ENCODE data around the gene SCAND1. TPM values are rescaled to one million over a fixed set of nuclear protein-coding genes. Genes with fewer than 3 reads are reported as not detected.

Gene SCAND1
- total RNA-seq, 1 experiment from 2014 or later, result 59.6 TPM

DNA sequence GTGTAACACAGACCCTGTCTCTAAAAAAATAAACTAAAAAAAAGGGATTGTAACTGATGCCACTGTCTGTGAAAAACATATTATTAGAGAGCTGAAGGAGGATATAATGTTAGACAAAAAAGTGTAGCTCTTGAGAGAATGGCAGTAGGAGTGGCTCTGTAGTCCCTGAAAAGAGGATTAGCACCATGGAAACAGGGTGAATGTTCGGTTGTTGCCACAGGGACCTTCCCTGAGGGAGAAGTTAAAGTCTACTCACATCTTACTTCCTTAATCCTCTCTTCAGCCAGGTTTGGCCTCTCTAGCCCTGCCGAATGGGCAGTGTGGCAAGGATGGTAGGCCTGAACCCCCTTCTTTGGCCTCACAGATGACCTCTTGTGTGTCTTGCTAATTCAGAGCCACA lies 12.1 kb downstream of the SCAND1 start:
- no peak overlapping the region for H3K4me3 ChIP-seq (ENCODE audit: low read depth in 2 of 2, low read length in 2 of 2)
- ChIA-PET POLR2A (no interaction called here), CTCF (interaction anchor here (0.6 to 1.2 kb wide), 2 partner anchors 25 to 50 kb away, joined by 3 to 4 read pairs; no protein-coding TSS in a partner anchor)
- TF ChIP-seq, protein P1, sequence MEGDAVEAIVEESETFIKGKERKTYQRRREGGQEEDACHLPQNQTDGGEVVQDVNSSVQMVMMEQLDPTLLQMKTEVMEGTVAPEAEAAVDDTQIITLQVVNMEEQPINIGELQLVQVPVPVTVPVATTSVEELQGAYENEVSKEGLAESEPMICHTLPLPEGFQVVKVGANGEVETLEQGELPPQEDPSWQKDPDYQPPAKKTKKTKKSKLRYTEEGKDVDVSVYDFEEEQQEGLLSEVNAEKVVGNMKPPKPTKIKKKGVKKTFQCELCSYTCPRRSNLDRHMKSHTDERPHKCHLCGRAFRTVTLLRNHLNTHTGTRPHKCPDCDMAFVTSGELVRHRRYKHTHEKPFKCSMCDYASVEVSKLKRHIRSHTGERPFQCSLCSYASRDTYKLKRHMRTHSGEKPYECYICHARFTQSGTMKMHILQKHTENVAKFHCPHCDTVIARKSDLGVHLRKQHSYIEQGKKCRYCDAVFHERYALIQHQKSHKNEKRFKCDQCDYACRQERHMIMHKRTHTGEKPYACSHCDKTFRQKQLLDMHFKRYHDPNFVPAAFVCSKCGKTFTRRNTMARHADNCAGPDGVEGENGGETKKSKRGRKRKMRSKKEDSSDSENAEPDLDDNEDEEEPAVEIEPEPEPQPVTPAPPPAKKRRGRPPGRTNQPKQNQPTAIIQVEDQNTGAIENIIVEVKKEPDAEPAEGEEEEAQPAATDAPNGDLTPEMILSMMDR (IDR thresholded peaks at IDR 0.05), result no peak
- TF ChIP-seq TCF7L2 (IDR thresholded peaks at IDR 0.05; ENCODE audit: low read depth, low read length) (no peak), POLR2AphosphoS5 (IDR thresholded peaks at IDR 0.05; ENCODE audit: low read depth, low read length) (no peak), SIN3A (IDR thresholded peaks at IDR 0.05; ENCODE audit: borderline replicate concordance, insufficient read depth, low read depth, low read length) (no peak)
- TF ChIP-seq, protein P2, sequence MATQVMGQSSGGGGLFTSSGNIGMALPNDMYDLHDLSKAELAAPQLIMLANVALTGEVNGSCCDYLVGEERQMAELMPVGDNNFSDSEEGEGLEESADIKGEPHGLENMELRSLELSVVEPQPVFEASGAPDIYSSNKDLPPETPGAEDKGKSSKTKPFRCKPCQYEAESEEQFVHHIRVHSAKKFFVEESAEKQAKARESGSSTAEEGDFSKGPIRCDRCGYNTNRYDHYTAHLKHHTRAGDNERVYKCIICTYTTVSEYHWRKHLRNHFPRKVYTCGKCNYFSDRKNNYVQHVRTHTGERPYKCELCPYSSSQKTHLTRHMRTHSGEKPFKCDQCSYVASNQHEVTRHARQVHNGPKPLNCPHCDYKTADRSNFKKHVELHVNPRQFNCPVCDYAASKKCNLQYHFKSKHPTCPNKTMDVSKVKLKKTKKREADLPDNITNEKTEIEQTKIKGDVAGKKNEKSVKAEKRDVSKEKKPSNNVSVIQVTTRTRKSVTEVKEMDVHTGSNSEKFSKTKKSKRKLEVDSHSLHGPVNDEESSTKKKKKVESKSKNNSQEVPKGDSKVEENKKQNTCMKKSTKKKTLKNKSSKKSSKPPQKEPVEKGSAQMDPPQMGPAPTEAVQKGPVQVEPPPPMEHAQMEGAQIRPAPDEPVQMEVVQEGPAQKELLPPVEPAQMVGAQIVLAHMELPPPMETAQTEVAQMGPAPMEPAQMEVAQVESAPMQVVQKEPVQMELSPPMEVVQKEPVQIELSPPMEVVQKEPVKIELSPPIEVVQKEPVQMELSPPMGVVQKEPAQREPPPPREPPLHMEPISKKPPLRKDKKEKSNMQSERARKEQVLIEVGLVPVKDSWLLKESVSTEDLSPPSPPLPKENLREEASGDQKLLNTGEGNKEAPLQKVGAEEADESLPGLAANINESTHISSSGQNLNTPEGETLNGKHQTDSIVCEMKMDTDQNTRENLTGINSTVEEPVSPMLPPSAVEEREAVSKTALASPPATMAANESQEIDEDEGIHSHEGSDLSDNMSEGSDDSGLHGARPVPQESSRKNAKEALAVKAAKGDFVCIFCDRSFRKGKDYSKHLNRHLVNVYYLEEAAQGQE (IDR thresholded peaks at IDR 0.05; ENCODE audit: insufficient read depth in 1 of 2, low read depth in 2 of 2, low read length in 1 of 2), result no peak
- in situ Hi-C loops (cut with HindIII; ENCODE audit: low pct_unique_long_range_greater_than_20kb, low sequenced_read_pairs), result no loop called here
- H3K27me3 ChIP-seq (ENCODE audit: control insufficient read depth, insufficient read depth, low read length), result no peaks in the 10 kb centered on the region
- BruUV-seq (replicated peaks), result no TSS peak
- ATAC-seq, result no peak
- intact Hi-C loops (cut with micrococcal nuclease; ENCODE audit: unreplicated experiment), result no loop called here
- no peak for DNase-seq (ENCODE audit: low read depth, low spot score)
- H3K27ac ChIP-seq (ENCODE audit: low read length), result no peak overlapping the region
- no peaks in the 10 kb centered on the region for H3K9me3 ChIP-seq (ENCODE audit: control insufficient read depth, insufficient read depth, low read depth, low read length)
- H3K36me3 ChIP-seq (ENCODE audit: control insufficient read depth, insufficient read depth, low read length), result no peaks in the 10 kb centered on the region
- H3K4me1 ChIP-seq (ENCODE audit: control insufficient read depth, insufficient read depth, low read length), result no peaks in the 10 kb centered on the region

DNA sequence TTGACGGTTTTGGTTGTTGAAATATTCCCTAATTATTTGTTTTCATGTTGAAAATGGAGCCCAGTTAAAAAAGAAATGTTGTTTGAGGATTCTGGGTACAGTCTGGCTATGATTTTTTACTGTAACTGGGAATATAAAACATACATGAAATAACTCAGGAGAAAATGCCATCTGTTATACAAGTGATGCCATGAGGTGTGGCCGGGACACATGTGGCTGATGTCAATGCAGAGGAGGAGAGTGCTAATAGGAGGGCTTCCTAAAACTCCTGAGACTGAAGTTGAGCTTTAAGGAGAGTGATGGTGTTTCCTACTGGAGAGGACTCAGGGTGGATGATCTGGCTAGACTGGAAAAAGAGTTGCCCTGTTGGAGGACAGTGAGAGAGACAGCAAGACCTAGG lies 12.7 kb downstream of the SCAND1 start:
- no peak overlapping the region for H3K27ac ChIP-seq (ENCODE audit: low read length)
- ATAC-seq, result no peak
- BruUV-seq (replicated peaks), result TSS peak; percentile 42
- no peaks in the 10 kb centered on the region for H3K27me3 ChIP-seq (ENCODE audit: control insufficient read depth, insufficient read depth, low read length)
- DNase-seq (ENCODE audit: low read depth, low spot score), result no peak
- no peaks in the 10 kb centered on the region; the same call in 1 of the 2 replicates for H3K36me3 ChIP-seq (ENCODE audit: control insufficient read depth, insufficient read depth, low read length)
- no peak for TF ChIP-seq TCF7L2 (IDR thresholded peaks at IDR 0.05; ENCODE audit: low read depth, low read length)
- TF ChIP-seq, protein P2 (IDR thresholded peaks at IDR 0.05; ENCODE audit: insufficient read depth in 1 of 2, low read depth in 2 of 2, low read length in 1 of 2), result no peak
- no peak for TF ChIP-seq SIN3A (IDR thresholded peaks at IDR 0.05; ENCODE audit: borderline replicate concordance, insufficient read depth, low read depth, low read length)
- TF ChIP-seq, protein P1 (IDR thresholded peaks at IDR 0.05), result no peak
- ChIA-PET CTCF (no interaction called here), POLR2A (no interaction called here)
- H3K4me1 ChIP-seq (ENCODE audit: control insufficient read depth, insufficient read depth, low read length), result no peaks in the 10 kb centered on the region
- H3K4me3 ChIP-seq (ENCODE audit: low read depth in 2 of 2, low read length in 2 of 2), result no peak overlapping the region
- intact Hi-C loops (cut with micrococcal nuclease; ENCODE audit: unreplicated experiment), result no loop called here
- in situ Hi-C loops (cut with HindIII; ENCODE audit: low pct_unique_long_range_greater_than_20kb, low sequenced_read_pairs), result no loop called here
- H3K9me3 ChIP-seq (ENCODE audit: control insufficient read depth, insufficient read depth, low read depth, low read length), result no peaks in the 10 kb centered on the region
